ENCODE results near the gene SLC22A3. TPM values are rescaled to one million over a fixed set of nuclear protein-coding genes. Genes with fewer than 3 reads are reported as not detected.
"Not testable (repeated sequence)": the region's sequence is repeated elsewhere in the genome, so short reads cannot be mapped to it uniquely, and the experiment has no call there.

Gene SLC22A3
- total RNA-seq, 2 experiments from 2014 or later = not detected

DNA sequence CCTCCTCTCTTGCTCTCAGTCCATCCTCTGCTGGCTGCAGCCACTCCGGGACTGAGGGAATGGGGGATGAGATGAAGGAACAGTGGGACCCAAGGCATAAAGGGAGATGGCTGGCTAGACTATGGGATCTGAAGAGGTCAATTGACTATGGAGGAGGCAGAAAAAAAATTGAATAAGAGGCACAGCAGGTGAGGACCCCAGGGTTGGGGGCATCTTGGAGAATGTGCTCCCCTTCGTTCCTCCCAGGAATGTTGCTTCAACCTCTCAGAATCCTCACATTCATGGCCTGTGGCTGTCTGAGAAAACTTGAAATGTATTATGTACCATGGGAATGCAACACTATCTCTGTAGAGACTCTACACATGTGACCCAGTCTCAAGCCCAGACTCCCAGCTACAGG lies 121.0 kb downstream of the SLC22A3 start:
- intact Hi-C loops (cut with micrococcal nuclease) = no loop called here
- Mint-ChIP-seq H3K4me1 (ENCODE audit: low read depth) (peaks cover 20% of the 10 kb centered on the region), H3K9me3 (no peaks in the 10 kb centered on the region), H3K27me3 (peaks cover 32% of the 10 kb centered on the region), H3K27ac (no peak overlapping the region), H3K36me3 (ENCODE audit: low read depth) (no peaks in the 10 kb centered on the region), H3K4me3 (no peak overlapping the region)
- CTCF ChIA-PET = no interaction called here
- POLR2A ChIA-PET = no interaction called here
- ATAC-seq (no peak), DNase-seq (no peak)
- TF ChIP-seq, protein P1, sequence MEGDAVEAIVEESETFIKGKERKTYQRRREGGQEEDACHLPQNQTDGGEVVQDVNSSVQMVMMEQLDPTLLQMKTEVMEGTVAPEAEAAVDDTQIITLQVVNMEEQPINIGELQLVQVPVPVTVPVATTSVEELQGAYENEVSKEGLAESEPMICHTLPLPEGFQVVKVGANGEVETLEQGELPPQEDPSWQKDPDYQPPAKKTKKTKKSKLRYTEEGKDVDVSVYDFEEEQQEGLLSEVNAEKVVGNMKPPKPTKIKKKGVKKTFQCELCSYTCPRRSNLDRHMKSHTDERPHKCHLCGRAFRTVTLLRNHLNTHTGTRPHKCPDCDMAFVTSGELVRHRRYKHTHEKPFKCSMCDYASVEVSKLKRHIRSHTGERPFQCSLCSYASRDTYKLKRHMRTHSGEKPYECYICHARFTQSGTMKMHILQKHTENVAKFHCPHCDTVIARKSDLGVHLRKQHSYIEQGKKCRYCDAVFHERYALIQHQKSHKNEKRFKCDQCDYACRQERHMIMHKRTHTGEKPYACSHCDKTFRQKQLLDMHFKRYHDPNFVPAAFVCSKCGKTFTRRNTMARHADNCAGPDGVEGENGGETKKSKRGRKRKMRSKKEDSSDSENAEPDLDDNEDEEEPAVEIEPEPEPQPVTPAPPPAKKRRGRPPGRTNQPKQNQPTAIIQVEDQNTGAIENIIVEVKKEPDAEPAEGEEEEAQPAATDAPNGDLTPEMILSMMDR (IDR thresholded peaks at IDR 0.05) = no peak

DNA sequence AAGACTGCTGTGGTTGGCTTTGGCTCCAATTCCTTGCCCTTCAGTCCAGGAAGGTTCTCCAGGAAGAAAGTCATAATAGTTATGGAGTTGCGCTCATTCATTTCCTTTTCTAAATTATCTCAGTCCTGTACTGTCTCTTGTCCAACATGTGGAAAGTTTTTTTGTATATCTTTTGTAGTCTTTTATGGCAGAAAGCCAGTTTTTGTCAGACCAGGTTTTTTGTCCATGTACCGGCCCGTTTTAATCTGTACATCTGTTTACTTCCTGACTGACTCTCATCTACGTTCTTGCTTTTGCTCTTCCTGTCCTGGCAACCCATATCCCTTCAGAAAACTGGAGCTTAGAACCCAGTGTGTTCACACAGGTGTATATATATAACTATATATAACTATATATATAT lies 127.9 kb downstream of the SLC22A3 start:
- H3K27ac Mint-ChIP-seq; H3K4me3 Mint-ChIP-seq; H3K36me3 Mint-ChIP-seq (ENCODE audit: low read depth); intact Hi-C loops (cut with micrococcal nuclease); DNase-seq; H3K9me3 Mint-ChIP-seq; H3K4me1 Mint-ChIP-seq (ENCODE audit: low read depth); ATAC-seq; POLR2A ChIA-PET; H3K27me3 Mint-ChIP-seq: not testable (repeated sequence)
- CTCF ChIA-PET = interaction anchor here (1.9 kb wide), 1 partner anchor 58 kb away, joined by 4 read pairs; no protein-coding TSS in a partner anchor

- ATAC-seq; intact Hi-C loops (cut with micrococcal nuclease): not testable (repeated sequence)
- peaks cover 11% of the 10 kb centered on the region for H3K36me3 Mint-ChIP-seq (ENCODE audit: low read depth)
These were observed 128.9 kb downstream of the SLC22A3 start for GRCh38 chr6:160477072-160477471.

GRCh38 chr6:160477901-160478300 lies 129.7 kb downstream of the SLC22A3 start:
- no peak for DNase-seq
- no peak overlapping the region for H3K27ac Mint-ChIP-seq
- CTCF ChIA-PET = interaction anchor here (1.2 kb wide), 1 partner anchor 42 kb away, joined by 4 read pairs; no protein-coding TSS in a partner anchor
- no peak overlapping the region for H3K4me3 Mint-ChIP-seq
- peaks cover 3% of the 10 kb centered on the region for H3K27me3 Mint-ChIP-seq
- H3K4me1 Mint-ChIP-seq (ENCODE audit: low read depth) = peaks cover 5% of the 10 kb centered on the region
- intact Hi-C loops (cut with micrococcal nuclease) = no loop called here
- TF ChIP-seq, protein P1 (IDR thresholded peaks at IDR 0.05) = no peak
- H3K36me3 Mint-ChIP-seq (ENCODE audit: low read depth) = peaks cover 19% of the 10 kb centered on the region
- peaks cover 13% of the 10 kb centered on the region for H3K9me3 Mint-ChIP-seq
- POLR2A ChIA-PET = no interaction called here
- no peak for ATAC-seq

More at GRCh38 chr6:160477072-160477471, 128.9 kb downstream of the SLC22A3 start:
- H3K27me3 Mint-ChIP-seq; H3K27ac Mint-ChIP-seq; POLR2A ChIA-PET; H3K4me3 Mint-ChIP-seq; DNase-seq; H3K4me1 Mint-ChIP-seq (ENCODE audit: low read depth): not testable (repeated sequence)
- H3K9me3 Mint-ChIP-seq = peaks cover 13% of the 10 kb centered on the region
- CTCF ChIA-PET = interaction anchor here (1.2 to 1.9 kb wide), 2 partner anchors 42 to 57 kb away, joined by 4 read pairs; no protein-coding TSS in a partner anchor

- no peak for DNase-seq
- TF ChIP-seq, protein P1 (IDR thresholded peaks at IDR 0.05) = no peak
- no peak overlapping the region for H3K27ac Mint-ChIP-seq
- no peaks in the 10 kb centered on the region for H3K9me3 Mint-ChIP-seq
- intact Hi-C loops (cut with micrococcal nuclease) = no loop called here
- H3K4me1 Mint-ChIP-seq (ENCODE audit: low read depth) = no peaks in the 10 kb centered on the region
- no peak for ATAC-seq
- CTCF ChIA-PET = no interaction called here
- POLR2A ChIA-PET = no interaction called here
- no peak overlapping the region for H3K4me3 Mint-ChIP-seq
- H3K27me3 Mint-ChIP-seq = no peaks in the 10 kb centered on the region
- H3K36me3 Mint-ChIP-seq (ENCODE audit: low read depth) = peaks cover 10% of the 10 kb centered on the region
These were observed 138.9 kb downstream of the SLC22A3 start for GRCh38 chr6:160487116-160487515.

- TF ChIP-seq, protein P1 (IDR thresholded peaks at IDR 0.05) = no peak
- Mint-ChIP-seq H3K36me3 (ENCODE audit: low read depth) (no peaks in the 10 kb centered on the region), H3K4me3 (no peak overlapping the region), H3K27ac (no peak overlapping the region), H3K9me3 (no peaks in the 10 kb centered on the region), H3K27me3 (no peaks in the 10 kb centered on the region), H3K4me1 (ENCODE audit: low read depth) (no peaks in the 10 kb centered on the region)
- intact Hi-C loops (cut with micrococcal nuclease) = no loop called here
- CTCF ChIA-PET = no interaction called here
- POLR2A ChIA-PET = no interaction called here
- ATAC-seq (no peak), DNase-seq (no peak)
These were observed 140.9 kb downstream of the SLC22A3 start for GRCh38 chr6:160489091-160489490.

Data from activated CD8-positive, alpha-beta T cell treated with anti-CD3 and anti-CD28 coated beads for 36 hours (primary cell).